GM19372 (cell line): ENCODE measurements around the gene FOXD4.
"Not testable (repeated sequence)": the region's sequence is repeated elsewhere in the genome, so short reads cannot be mapped to it uniquely, and the experiment has no call there.

Source experiments
- ATAC-seq: cut with Tn5 transposase; IDR thresholded peaks from one replicate; pipeline ENCODE4 v1.9.1; 2021; ENCODE audit warnings: mild to moderate bottlenecking, low read depth, moderate library complexity; ENCODE audit not compliant: unreplicated experiment

Gene FOXD4

GRCh38 chr9:94323-94722 lies 23.9 kb downstream of the FOXD4 start:
- not testable (repeated sequence) for ATAC-seq

- ATAC-seq, result not testable (repeated sequence)
Observed at GRCh38 chr9:93909-94308, 24.3 kb downstream of the FOXD4 start.

- ATAC-seq, result not testable (repeated sequence)
Observed at GRCh38 chr9:90851-91250, 27.4 kb downstream of the FOXD4 start.

- peak; percentile 56 for ATAC-seq
Observed at GRCh38 chr9:88396-89037, 29.7 kb downstream of the FOXD4 start.

GRCh38 chr9:87860-88259 lies 30.4 kb downstream of the FOXD4 start:
- not testable (repeated sequence) for ATAC-seq

GRCh38 chr9:87105-87504 lies 31.1 kb downstream of the FOXD4 start:
- not testable (repeated sequence) for ATAC-seq

GRCh38 chr9:86697-87096 lies 31.5 kb downstream of the FOXD4 start:
- ATAC-seq, result not testable (repeated sequence)

- ATAC-seq, result not testable (repeated sequence)
Observed at GRCh38 chr9:82932-83689, 35.1 kb downstream of the FOXD4 start.

GRCh38 chr9:78333-78732 lies 39.9 kb downstream of the FOXD4 start:
- not testable (repeated sequence) for ATAC-seq

GRCh38 chr9:76389-76788 lies 41.8 kb downstream of the FOXD4 start:
- ATAC-seq, result not testable (repeated sequence)

GRCh38 chr9:73900-74525 lies 44.2 kb downstream of the FOXD4 start:
- ATAC-seq, result not testable (repeated sequence)

GRCh38 chr9:73076-73899 lies 44.9 kb downstream of the FOXD4 start:
- ATAC-seq, result not testable (repeated sequence)
